Endodermal cell (in vitro differentiated cells): ENCODE data around the gene ZNF785. TPM values are rescaled to one million over a fixed set of nuclear protein-coding genes. Genes with fewer than 3 reads are reported as not detected.
A peak's percentile ranks its signal among the peaks of the same experiment; 100 is the strongest.

Source experiments
- DNase-seq: peaks from one replicate; pipeline ENCODE4 v3.0.0-alpha.2; 2017
- H3K27ac ChIP-seq: 2 replicates; pipeline ENCODE4 v1.5.1; 2013; ENCODE audit warnings: mild to moderate bottlenecking, low read depth, low read length, moderate library complexity
- H3K27me3 ChIP-seq: 2 replicates; pipeline ENCODE4 v1.6.1; 2013; ENCODE audit warnings: mild to moderate bottlenecking, low read length, moderate library complexity; ENCODE audit not compliant: insufficient read depth, control insufficient read depth, poor library complexity, severe bottlenecking
- H3K36me3 ChIP-seq: 2 replicates; pipeline ENCODE4 v1.7.0; 2013; ENCODE audit warnings: mild to moderate bottlenecking, low read length, moderate library complexity; ENCODE audit not compliant: control insufficient read depth, insufficient read depth
- H3K4me1 ChIP-seq: one replicate; pipeline ENCODE4 v1.7.0; 2013; ENCODE audit warnings: low read length; ENCODE audit not compliant: control insufficient read depth, insufficient read depth
- H3K4me3 ChIP-seq: 2 replicates; pipeline ENCODE4 v1.5.1; 2013; ENCODE audit warnings: mild to moderate bottlenecking, low read length, moderate library complexity
- H3K9ac ChIP-seq: 2 replicates; pipeline ENCODE4 v1.6.1; 2013; ENCODE audit warnings: mild to moderate bottlenecking, low read length, moderate library complexity; ENCODE audit not compliant: poor library complexity, severe bottlenecking; ENCODE audit errors: extremely low read depth
- H3K9me3 ChIP-seq: 2 replicates; pipeline ENCODE4 v1.6.1; 2013; ENCODE audit warnings: mild to moderate bottlenecking, low read length, moderate library complexity; ENCODE audit not compliant: control insufficient read depth
- H3K27ac Mint-ChIP-seq: 2 replicates; pipeline ENCODE4 v1.8.0; 2020; ENCODE audit warnings: mixed read lengths
- H3K27me3 Mint-ChIP-seq: 2 replicates; pipeline ENCODE4 v1.8.0; 2021; ENCODE audit warnings: mild to moderate bottlenecking, mixed read lengths; ENCODE audit not compliant: insufficient read depth
- H3K36me3 Mint-ChIP-seq: 2 replicates; pipeline ENCODE4 v1.8.0; 2020; ENCODE audit warnings: low read depth, mixed read lengths
- H3K4me1 Mint-ChIP-seq: 2 replicates; pipeline ENCODE4 v1.8.0; 2020; ENCODE audit warnings: mixed read lengths
- H3K4me3 Mint-ChIP-seq: 2 replicates; pipeline ENCODE4 v1.8.0; 2020; ENCODE audit warnings: mild to moderate bottlenecking, moderate library complexity, mixed read lengths
- H3K9me3 Mint-ChIP-seq: 2 replicates; pipeline ENCODE4 v1.8.0; 2020; ENCODE audit warnings: mild to moderate bottlenecking, mixed read lengths
- WGBS, 2 experiments: methylation state at CpG; one replicate each; pipeline versions ENCODE4 v1.1.5 to v1.1.7; 2013; ENCODE audit warnings: missing lambda C conversion rate in 2 of 2, mixed read lengths in 1 of 2; ENCODE audit not compliant: insufficient coverage in 1 of 2, insufficient read length in 1 of 2; 5-methylcytosine and 5-hydroxymethylcytosine counted together
- total RNA-seq, 2 donors: library from RNA; stranded (reverse); fragmentation: NEBNext Ultra II Directional in 1 of 2; extraction: Animal tissue kit (Norgen Biotek cat#: 25700) in 1 of 2; gene quantifications; 2 replicates in 1 of 2; 3 replicates in 1 of 2; pipeline ENCODE4 v1.2.1, GENCODE V29; 2021
- TF ChIP-seq, protein P1 (sequence below): fragments of 200-600 bp; sonication (generic); conservative IDR thresholded peaks from 2 replicates; pipeline ENCODE4 v1.5.0; 2021; ENCODE audit warnings: antibody characterized with exemption, mild to moderate bottlenecking

Gene ZNF785
- total RNA-seq, 2 donors from 2014 or later = 22.5 to 24.0 TPM

DNA sequence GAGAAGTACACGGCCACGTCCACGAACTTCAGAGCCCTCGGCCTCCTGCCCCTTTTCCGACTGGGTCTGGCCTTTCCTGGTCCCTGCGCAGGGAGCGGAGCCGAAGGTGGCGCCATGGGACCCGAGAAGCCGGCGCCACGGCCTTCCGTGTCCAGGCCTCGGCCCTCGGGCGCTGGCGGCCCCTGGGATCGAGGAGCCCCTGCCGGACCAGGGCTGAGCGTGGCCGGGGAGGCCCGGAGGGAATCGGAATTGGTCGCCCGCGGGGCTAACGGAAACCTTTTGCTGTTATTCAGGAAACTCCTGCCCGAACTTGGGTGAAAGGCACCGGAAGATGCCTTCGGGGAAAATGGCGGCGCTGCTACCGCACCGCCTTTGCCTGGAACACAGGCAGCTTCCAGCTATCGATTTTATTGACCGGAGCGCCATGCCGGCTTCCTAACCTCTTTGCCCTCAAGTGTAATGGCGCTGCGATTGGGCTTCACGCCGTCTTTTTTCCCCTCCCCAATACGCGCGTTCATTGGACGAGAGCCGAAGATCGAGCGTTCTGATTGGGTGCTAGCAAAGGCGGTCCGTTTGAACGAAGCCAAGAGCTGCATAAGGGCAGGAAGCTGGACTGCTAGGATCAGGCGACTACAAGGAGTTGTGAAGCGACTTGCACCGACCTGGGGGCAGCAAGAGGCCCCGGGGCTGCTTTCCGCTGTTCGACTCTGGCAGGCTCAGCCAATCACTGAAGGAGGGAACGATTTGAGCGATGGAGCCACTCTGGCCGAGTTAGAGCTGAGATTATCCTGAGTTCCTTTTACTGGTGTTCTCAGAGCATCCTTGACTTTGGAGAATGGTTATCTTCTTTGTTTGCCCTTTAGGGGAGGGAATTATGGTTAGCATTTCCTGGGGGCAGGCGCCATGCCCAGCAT, 24.7 kb upstream of the ZNF785 start, which contains the start of gene ZNF689:
Gene ZNF689, minus strand, starts transcription at position 464 of the 914 bp plus-strand sequence. Its CDS starts 348 bp downstream, at position 116.
- DNase-seq = peak; percentile 99
- no peaks in the 10 kb centered on the region for H3K27me3 Mint-ChIP-seq
- peaks cover 31% of the 10 kb centered on the region for H3K36me3 ChIP-seq
- TF ChIP-seq, protein P1, sequence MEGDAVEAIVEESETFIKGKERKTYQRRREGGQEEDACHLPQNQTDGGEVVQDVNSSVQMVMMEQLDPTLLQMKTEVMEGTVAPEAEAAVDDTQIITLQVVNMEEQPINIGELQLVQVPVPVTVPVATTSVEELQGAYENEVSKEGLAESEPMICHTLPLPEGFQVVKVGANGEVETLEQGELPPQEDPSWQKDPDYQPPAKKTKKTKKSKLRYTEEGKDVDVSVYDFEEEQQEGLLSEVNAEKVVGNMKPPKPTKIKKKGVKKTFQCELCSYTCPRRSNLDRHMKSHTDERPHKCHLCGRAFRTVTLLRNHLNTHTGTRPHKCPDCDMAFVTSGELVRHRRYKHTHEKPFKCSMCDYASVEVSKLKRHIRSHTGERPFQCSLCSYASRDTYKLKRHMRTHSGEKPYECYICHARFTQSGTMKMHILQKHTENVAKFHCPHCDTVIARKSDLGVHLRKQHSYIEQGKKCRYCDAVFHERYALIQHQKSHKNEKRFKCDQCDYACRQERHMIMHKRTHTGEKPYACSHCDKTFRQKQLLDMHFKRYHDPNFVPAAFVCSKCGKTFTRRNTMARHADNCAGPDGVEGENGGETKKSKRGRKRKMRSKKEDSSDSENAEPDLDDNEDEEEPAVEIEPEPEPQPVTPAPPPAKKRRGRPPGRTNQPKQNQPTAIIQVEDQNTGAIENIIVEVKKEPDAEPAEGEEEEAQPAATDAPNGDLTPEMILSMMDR = no peak
- H3K9me3 Mint-ChIP-seq = no peaks in the 10 kb centered on the region
- H3K4me1 Mint-ChIP-seq = peaks cover 3% of the 10 kb centered on the region
- peaks cover 17% of the 10 kb centered on the region for H3K36me3 Mint-ChIP-seq
- WGBS, 2 experiments = 0 to 1% methylated on average over 49 to 62 of the region's 63 CpGs
- H3K27ac Mint-ChIP-seq = peak within 1 kb of the TSS; percentile 92
- peak within 1 kb of the TSS; percentile 77 for H3K4me3 Mint-ChIP-seq
- peak within 1 kb of the TSS; percentile 95 for H3K9ac ChIP-seq
- H3K27me3 ChIP-seq = no peaks in the 10 kb centered on the region
- no peaks in the 10 kb centered on the region for H3K9me3 ChIP-seq
- H3K4me3 ChIP-seq = peak within 1 kb of the TSS; percentile 95
- H3K4me1 ChIP-seq = peaks cover 3% of the 10 kb centered on the region
- peak within 1 kb of the TSS; percentile 87 for H3K27ac ChIP-seq

DNA sequence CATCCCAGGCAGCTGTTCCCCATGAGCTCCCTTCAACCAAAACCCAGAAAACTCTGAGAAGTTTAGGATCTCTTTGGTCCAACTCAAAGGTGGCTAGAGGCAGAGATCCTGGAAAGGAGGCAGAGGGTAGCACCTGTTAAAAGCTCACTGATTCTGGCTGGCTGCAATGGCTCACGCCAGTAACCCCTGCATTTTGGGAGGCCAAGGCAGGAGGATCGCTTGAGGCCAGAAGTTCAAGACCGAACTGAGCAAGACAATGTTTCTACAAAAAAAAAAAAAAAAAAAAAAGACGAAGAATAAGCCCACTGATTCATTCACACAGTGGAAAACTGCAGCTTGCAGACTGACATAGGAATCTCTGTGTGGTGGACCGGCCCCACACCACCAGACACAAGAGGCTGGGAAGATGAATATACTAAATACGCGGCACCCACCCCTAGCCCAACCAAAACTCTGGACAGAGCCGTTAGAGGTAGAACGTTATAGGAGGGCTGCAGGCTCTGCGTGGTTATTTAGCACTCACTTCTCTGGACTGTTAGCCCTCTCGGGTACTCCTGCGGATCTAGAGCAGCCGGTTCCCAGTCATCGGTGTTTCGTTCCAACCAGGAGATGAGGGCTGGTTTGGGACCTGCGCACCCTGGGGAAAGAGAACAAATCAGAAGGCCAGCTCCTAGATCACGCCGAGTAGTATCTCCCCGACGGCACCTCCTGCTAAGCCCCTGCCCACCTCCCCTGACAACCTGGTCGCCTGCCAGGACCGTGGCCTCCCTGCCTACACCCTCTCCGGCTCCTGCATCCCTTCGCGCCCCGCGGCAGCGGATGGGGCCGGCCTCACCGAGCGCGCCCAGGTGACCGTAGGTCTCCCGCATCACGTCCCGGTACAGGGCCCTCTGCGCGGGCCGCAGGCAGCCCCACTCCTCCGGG, 23.8 kb upstream of the ZNF785 start:
- DNase-seq = peak; percentile 80
- Mint-ChIP-seq H3K36me3 (peaks cover 25% of the 10 kb centered on the region), H3K4me3 (peak overlapping the region; percentile 77), H3K27ac (peak overlapping the region; percentile 92), H3K9me3 (no peaks in the 10 kb centered on the region), H3K27me3 (no peaks in the 10 kb centered on the region), H3K4me1 (peaks cover 3% of the 10 kb centered on the region)
- Histone ChIP-seq H3K9ac (peak overlapping the region; percentile 95), H3K36me3 (peaks cover 34% of the 10 kb centered on the region), H3K4me3 (peak overlapping the region; percentile 95), H3K4me1 (peaks cover 3% of the 10 kb centered on the region), H3K27ac (peak overlapping the region; percentile 87), H3K9me3 (no peaks in the 10 kb centered on the region), H3K27me3 (no peaks in the 10 kb centered on the region)
- WGBS, 2 experiments = 16 to 18% methylated on average over 22 to 40 of the region's 40 CpGs
- TF ChIP-seq, protein P1 = no peak

DNA sequence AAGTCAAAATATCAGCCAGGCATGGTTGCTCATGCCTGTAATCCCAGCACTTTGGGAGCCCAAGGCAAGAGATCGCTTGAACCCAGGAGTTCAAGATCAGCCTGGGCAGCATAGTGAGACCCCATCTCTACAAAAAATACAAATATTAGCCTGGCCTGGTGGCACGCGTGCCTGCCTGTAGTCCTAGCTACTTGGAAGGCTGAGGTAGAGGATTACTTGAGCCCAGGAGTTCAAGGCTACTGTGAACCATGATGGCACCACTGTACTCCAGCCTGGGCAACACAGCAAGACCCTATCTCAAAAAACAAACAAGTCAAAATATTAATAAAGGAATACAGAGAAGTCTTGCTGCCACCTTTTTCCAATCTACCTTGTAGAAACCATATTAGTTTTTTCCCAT, 20.5 kb upstream of the ZNF785 start:
- H3K9me3 Mint-ChIP-seq = no peaks in the 10 kb centered on the region
- TF ChIP-seq, protein P1 = no peak
- WGBS, 2 experiments = 87 to 95% methylated on average over 3 of the region's 3 CpGs
- Histone ChIP-seq H3K9me3 (peaks cover under 1% of the 10 kb centered on the region), H3K9ac (no peak overlapping the region), H3K36me3 (peaks cover 42% of the 10 kb centered on the region), H3K27ac (no peak overlapping the region), H3K27me3 (no peaks in the 10 kb centered on the region), H3K4me1 (peaks cover 3% of the 10 kb centered on the region), H3K4me3 (no peak overlapping the region)
- DNase-seq = no peak
- peaks cover 3% of the 10 kb centered on the region for H3K4me1 Mint-ChIP-seq
- H3K27ac Mint-ChIP-seq = no peak overlapping the region
- no peak overlapping the region for H3K4me3 Mint-ChIP-seq
- H3K36me3 Mint-ChIP-seq = peaks cover 38% of the 10 kb centered on the region
- H3K27me3 Mint-ChIP-seq = no peaks in the 10 kb centered on the region
